ENCODE measurements around the gene TEN1. TPM values are rescaled to one million over a fixed set of nuclear protein-coding genes. Genes with fewer than 3 reads are reported as not detected.

Gene TEN1
- total and polyA plus RNA-seq, 9 of the 15 experiments (the other 6 are each of a cell fraction or from before 2014, with no cell fraction given): 1.3 to 25.7 (median 10.1) TPM

- TF ChIP-seq TCF15 (CRISPR knock-in tag; IDR thresholded peaks at IDR 0.05) (no peak), CCNT2 (IDR thresholded peaks at IDR 0.05; ENCODE audit: borderline replicate concordance, extremely low read depth, insufficient read length, low read depth, low read length) (peak; percentile 80), RCOR1 (IDR thresholded peaks at IDR 0.05; ENCODE audit: borderline replicate concordance in 1 of 2, low read depth in 2 of 2, low read length in 2 of 2) (no peak), IRF2 (CRISPR knock-in tag; IDR thresholded peaks at IDR 0.05) (no peak), POLR3G (IDR thresholded peaks at IDR 0.05; ENCODE audit: extremely low read depth, insufficient read length, insufficient replicate concordance) (no peak), HNRNPH1 (optimal IDR thresholded peaks at IDR 0.05; ENCODE audit: low read depth, low read length) (no peak), XRCC5 (IDR thresholded peaks at IDR 0.05; ENCODE audit: low read depth, low read length) (no peak), SREBF1 (IDR thresholded peaks at IDR 0.05; ENCODE audit: borderline replicate concordance, low read depth, low read length) (no peak), MITF (IDR thresholded peaks at IDR 0.05) (no peak), POLR2H (tag; IDR thresholded peaks at IDR 0.05; ENCODE audit: low read depth) (peak; percentile 80), MED1 (CRISPR knock-in tag; IDR thresholded peaks at IDR 0.05; ENCODE audit: borderline replicate concordance) (no peak)
- TF ChIP-seq, protein P1, sequence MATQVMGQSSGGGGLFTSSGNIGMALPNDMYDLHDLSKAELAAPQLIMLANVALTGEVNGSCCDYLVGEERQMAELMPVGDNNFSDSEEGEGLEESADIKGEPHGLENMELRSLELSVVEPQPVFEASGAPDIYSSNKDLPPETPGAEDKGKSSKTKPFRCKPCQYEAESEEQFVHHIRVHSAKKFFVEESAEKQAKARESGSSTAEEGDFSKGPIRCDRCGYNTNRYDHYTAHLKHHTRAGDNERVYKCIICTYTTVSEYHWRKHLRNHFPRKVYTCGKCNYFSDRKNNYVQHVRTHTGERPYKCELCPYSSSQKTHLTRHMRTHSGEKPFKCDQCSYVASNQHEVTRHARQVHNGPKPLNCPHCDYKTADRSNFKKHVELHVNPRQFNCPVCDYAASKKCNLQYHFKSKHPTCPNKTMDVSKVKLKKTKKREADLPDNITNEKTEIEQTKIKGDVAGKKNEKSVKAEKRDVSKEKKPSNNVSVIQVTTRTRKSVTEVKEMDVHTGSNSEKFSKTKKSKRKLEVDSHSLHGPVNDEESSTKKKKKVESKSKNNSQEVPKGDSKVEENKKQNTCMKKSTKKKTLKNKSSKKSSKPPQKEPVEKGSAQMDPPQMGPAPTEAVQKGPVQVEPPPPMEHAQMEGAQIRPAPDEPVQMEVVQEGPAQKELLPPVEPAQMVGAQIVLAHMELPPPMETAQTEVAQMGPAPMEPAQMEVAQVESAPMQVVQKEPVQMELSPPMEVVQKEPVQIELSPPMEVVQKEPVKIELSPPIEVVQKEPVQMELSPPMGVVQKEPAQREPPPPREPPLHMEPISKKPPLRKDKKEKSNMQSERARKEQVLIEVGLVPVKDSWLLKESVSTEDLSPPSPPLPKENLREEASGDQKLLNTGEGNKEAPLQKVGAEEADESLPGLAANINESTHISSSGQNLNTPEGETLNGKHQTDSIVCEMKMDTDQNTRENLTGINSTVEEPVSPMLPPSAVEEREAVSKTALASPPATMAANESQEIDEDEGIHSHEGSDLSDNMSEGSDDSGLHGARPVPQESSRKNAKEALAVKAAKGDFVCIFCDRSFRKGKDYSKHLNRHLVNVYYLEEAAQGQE (IDR thresholded peaks at IDR 0.05; ENCODE audit: borderline replicate concordance): peak; percentile 65
- TF ChIP-seq, protein P1 (CRISPR knock-in tag; IDR thresholded peaks at IDR 0.05; ENCODE audit: low read depth): peak; percentile 80; the same call in 1 of the 2 replicates
Observed at GRCh38 chr17:75940727-75941441, 38.2 kb upstream of the TEN1 start, which contains the start of gene FBF1 (continued).
